PC-9 (cell line): Measurements from ENCODE around the gene SRPK1.

Experiments
- CTCF ChIP-seq: fragments of 200-600 bp; sonication (generic); conservative IDR thresholded peaks from 2 replicates; pipeline ENCODE4 v1.6.1; 2017; ENCODE audit warnings: mixed run types, antibody characterized with exemption, mild to moderate bottlenecking, moderate library complexity
- EZH2 ChIP-seq: fragments of 200-600 bp; sonication (generic); IDR thresholded peaks from 2 replicates; pipeline ENCODE4 v1.8.0; 2017; ENCODE audit warnings: antibody characterized with exemption, low read depth

- no peak for TF ChIP-seq CTCF
- TF ChIP-seq EZH2: no peak
Measured at GRCh38 chr6:35804996-35805736, 115.7 kb downstream of the SRPK1 start, which contains the start of gene LHFPL5.
